ENCODE data around the gene AGBL2. TPM values are rescaled to one million over a fixed set of nuclear protein-coding genes. Genes with fewer than 3 reads are reported as not detected.

The AGBL2 gene
- total and polyA plus RNA-seq, 2 of the 8 experiments (the other 6 are each of a cell fraction or from before 2014, with no cell fraction given): 2.1 to 6.5 TPM

GRCh38 chr11:47750725-47751124 lies 35.6 kb upstream of the AGBL2 start:
- Histone ChIP-seq H3K4me1 (replicated peaks in 1 of 4; ENCODE audit: control insufficient read depth in 3 of 4, insufficient read depth in 4 of 4, low read length in 3 of 4) (no peaks in the 10 kb centered on the region), H3K9ac (replicated peaks in 1 of 4; ENCODE audit: extremely low read depth in 1 of 4, low read depth in 3 of 4, low read length in 3 of 4) (no peak overlapping the region), H4K5ac (ENCODE audit: insufficient read length, low read depth, low read length) (no peak overlapping the region), H4K20me1 (replicated peaks in 1 of 2; ENCODE audit: control insufficient read depth in 1 of 2, insufficient read depth in 2 of 2, low read length in 2 of 2) (peaks cover 0 to 6% of the 10 kb centered on the region in 2 experiments), H2BK12ac (ENCODE audit: low read depth, low read length) (no peak overlapping the region), H3K9me3 (ENCODE audit: insufficient read depth in 2 of 2, low read depth in 1 of 2, low read length in 1 of 2) (no peaks in the 10 kb centered on the region), H3K14ac (ENCODE audit: insufficient read length) (no peak overlapping the region), H3K56ac (replicated peaks; ENCODE audit: insufficient read length, low read depth, low read length) (no peak overlapping the region), H3K4ac (replicated peaks; ENCODE audit: insufficient read length, low read depth, low read length) (no peak overlapping the region), H3K27me3 (replicated peaks in 1 of 4; ENCODE audit: control insufficient read depth in 3 of 4, extremely low read depth in 1 of 4, insufficient read depth in 3 of 4, low read length in 3 of 4) (no peaks in the 10 kb centered on the region), H3K23ac (ENCODE audit: insufficient read length) (no peak overlapping the region), H3K36me3 (ENCODE audit: control insufficient read depth in 2 of 4, insufficient read depth in 4 of 4, low read length in 3 of 4) (peaks cover 32 to 88% (median 69%) of the 10 kb centered on the region in 4 experiments), H2BK5ac (ENCODE audit: low read depth, low read length) (no peak overlapping the region), H2BK20ac (ENCODE audit: low read length) (no peak overlapping the region), H4K91ac (replicated peaks; ENCODE audit: insufficient read length, low read length) (no peak overlapping the region), H3K23me2 (ENCODE audit: low read depth, low read length) (no peaks in the 10 kb centered on the region), H3K4me3 (ENCODE audit: extremely low read depth in 1 of 4, insufficient read depth in 2 of 4, low read depth in 3 of 4, low read length in 4 of 4) (no peak overlapping the region), H3K79me1 (ENCODE audit: low read depth, low read length) (peaks cover 3% of the 10 kb centered on the region), H2AK5ac (ENCODE audit: low read depth, low read length) (no peak overlapping the region), H2BK15ac (ENCODE audit: low read length) (no peak overlapping the region), H3K18ac (ENCODE audit: extremely low read depth, low read length) (no peak overlapping the region), H3K27ac (ENCODE audit: low read depth, low read length) (no peak overlapping the region), H4K8ac (ENCODE audit: extremely low read depth, insufficient read depth, low read length) (no peak overlapping the region), H2AFZ (ENCODE audit: low read length) (no peak overlapping the region), H3K79me2 (ENCODE audit: control insufficient read depth in 1 of 2, insufficient read depth in 2 of 2, low read length in 2 of 2) (no peaks in the 10 kb centered on the region), H2BK120ac (replicated peaks; ENCODE audit: low read depth, low read length) (no peak overlapping the region), H3K4me2 (ENCODE audit: insufficient read depth in 1 of 2, low read depth in 2 of 2, low read length in 2 of 2) (no peak overlapping the region)
- no peak for TF ChIP-seq E2F6 (IDR thresholded peaks at IDR 0.05)
- FAIRE-seq: no peak
- 82% methylated on average over 5 of the region's 5 CpGs; no CpG with 5 or more reads in 1 of the 2 experiments for WGBS, 2 experiments (ENCODE audit: extremely low coverage in 1 of 2, insufficient coverage in 1 of 2, insufficient read length in 1 of 2, insufficient replicate concordance in 2 of 2, low coverage in 1 of 2, low lambda C conversion rate in 2 of 2, missing lambda C conversion rate in 1 of 2)
- CTCF ChIA-PET (ENCODE audit: partially characterized antibody): no interaction called here
- DNase-seq (ENCODE audit: low read depth in 1 of 2, low spot score in 2 of 2): no peak
- POLR2A ChIA-PET (ENCODE audit: partially characterized antibody): interaction anchor here (0.6 to 2.1 kb wide), 3 partner anchors 8 to 16 kb away, joined by 3 to 7 read pairs (median 3); partner anchors contain the start of gene FNBP4

Data from H1 (cell line).